ENCODE results near the gene OSBPL9. TPM values are rescaled to one million over a fixed set of nuclear protein-coding genes. Genes with fewer than 3 reads are reported as not detected.

The OSBPL9 gene
- total RNA-seq, 1 donor from 2014 or later = 55.8 TPM

GRCh38 chr1:51744506-51745303 lies 127.8 kb downstream of the OSBPL9 start:
- Histone ChIP-seq H3K36me3 (peaks cover 20% of the 10 kb centered on the region), H3K27me3 (ENCODE audit: low read depth) (no peaks in the 10 kb centered on the region), H3K9me3 (replicated peaks) (no peaks in the 10 kb centered on the region), H3K27ac (replicated peaks) (no peak overlapping the region), H3K4me3 (no peak overlapping the region), H3K4me1 (peaks cover 24% of the 10 kb centered on the region)
- DNase-seq = no peak
- intact Hi-C loops (cut with micrococcal nuclease) = no loop called here
- no peak for TF ChIP-seq CTCF (IDR thresholded peaks at IDR 0.05; ENCODE audit: borderline replicate concordance)

GRCh38 chr1:51745304-51745570 lies 128.3 kb downstream of the OSBPL9 start:
- no peak for TF ChIP-seq CTCF (IDR thresholded peaks at IDR 0.05; ENCODE audit: borderline replicate concordance)
- Histone ChIP-seq H3K27me3 (ENCODE audit: low read depth) (no peaks in the 10 kb centered on the region), H3K27ac (replicated peaks) (no peak overlapping the region), H3K4me1 (peaks cover 29% of the 10 kb centered on the region), H3K9me3 (replicated peaks) (no peaks in the 10 kb centered on the region), H3K36me3 (peaks cover 20% of the 10 kb centered on the region), H3K4me3 (no peak overlapping the region)
- no peak for DNase-seq
- intact Hi-C loops (cut with micrococcal nuclease) = no loop called here

- no peak for TF ChIP-seq CTCF (IDR thresholded peaks at IDR 0.05; ENCODE audit: borderline replicate concordance)
- Histone ChIP-seq H3K4me3 (no peak overlapping the region), H3K27me3 (ENCODE audit: low read depth) (no peaks in the 10 kb centered on the region), H3K36me3 (peaks cover 45% of the 10 kb centered on the region), H3K27ac (replicated peaks) (no peak overlapping the region), H3K9me3 (replicated peaks) (no peaks in the 10 kb centered on the region), H3K4me1 (peaks cover 35% of the 10 kb centered on the region)
- intact Hi-C loops (cut with micrococcal nuclease) = no loop called here
- no peak for DNase-seq
These were observed 132.3 kb downstream of the OSBPL9 start for GRCh38 chr1:51749151-51749550.

GRCh38 chr1:51750218-51750617 lies 133.3 kb downstream of the OSBPL9 start:
- intact Hi-C loops (cut with micrococcal nuclease) = no loop called here
- H3K27ac ChIP-seq (replicated peaks) = no peak overlapping the region
- TF ChIP-seq CTCF (IDR thresholded peaks at IDR 0.05; ENCODE audit: borderline replicate concordance) = no peak
- no peak overlapping the region for H3K4me3 ChIP-seq
- no peaks in the 10 kb centered on the region for H3K27me3 ChIP-seq (ENCODE audit: low read depth)
- H3K36me3 ChIP-seq = peaks cover 50% of the 10 kb centered on the region
- no peaks in the 10 kb centered on the region for H3K9me3 ChIP-seq (replicated peaks)
- H3K4me1 ChIP-seq = peaks cover 24% of the 10 kb centered on the region
- no peak for DNase-seq

GRCh38 chr1:51750729-51751128 lies 133.8 kb downstream of the OSBPL9 start:
- H3K4me3 ChIP-seq = no peak overlapping the region
- intact Hi-C loops (cut with micrococcal nuclease) = no loop called here
- no peak for DNase-seq
- H3K27me3 ChIP-seq (ENCODE audit: low read depth) = no peaks in the 10 kb centered on the region
- H3K27ac ChIP-seq (replicated peaks) = no peak overlapping the region
- TF ChIP-seq CTCF (IDR thresholded peaks at IDR 0.05; ENCODE audit: borderline replicate concordance) = no peak
- H3K4me1 ChIP-seq = peaks cover 21% of the 10 kb centered on the region
- peaks cover 53% of the 10 kb centered on the region for H3K36me3 ChIP-seq
- H3K9me3 ChIP-seq (replicated peaks) = no peaks in the 10 kb centered on the region
